ENCODE data around the gene ATXN3L. TPM values are rescaled to one million over a fixed set of nuclear protein-coding genes. Genes with fewer than 3 reads are reported as not detected.

ATXN3L gene
- total and polyA plus RNA-seq, 7 experiments from 2014 or later, result not detected

DNA sequence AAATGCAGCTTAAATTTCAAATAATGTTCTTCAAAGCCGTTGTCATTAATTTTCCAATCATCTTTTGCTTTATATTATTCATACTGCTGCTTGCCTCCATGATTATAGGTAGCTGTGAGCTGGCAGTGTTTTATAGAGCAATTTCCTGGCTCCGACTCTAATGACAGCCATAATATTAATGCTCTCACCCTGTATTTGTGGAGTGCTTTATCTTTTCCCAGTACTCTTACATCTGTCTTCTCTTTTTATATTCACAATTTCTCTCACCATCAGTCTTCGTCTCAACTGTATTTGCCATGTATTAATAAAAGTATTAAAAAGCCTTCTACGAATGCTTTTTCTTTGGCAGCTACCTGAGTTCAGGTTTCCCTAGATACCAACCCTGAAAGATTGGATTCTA, 21.0 kb downstream of the ATXN3L start:
- ChIA-PET POLR2A (no interaction called here), CTCF (no interaction called here)
- Histone ChIP-seq H3K9me3 (ENCODE audit: control insufficient read depth in 2 of 3, low read length in 3 of 3) (no peaks in the 10 kb centered on the region), H3K27ac (ENCODE audit: low read depth, low read length) (no peak overlapping the region), H3K4me3 (ENCODE audit: low read length) (no peak overlapping the region), H3K27me3 (ENCODE audit: control insufficient read depth in 2 of 2, insufficient read depth in 2 of 2, low read length in 2 of 2) (no peaks in the 10 kb centered on the region), H3K36me3 (ENCODE audit: control insufficient read depth in 2 of 3, insufficient read depth in 3 of 3, low read length in 3 of 3) (no peaks in the 10 kb centered on the region), H3K4me1 (ENCODE audit: control insufficient read depth in 2 of 2, insufficient read depth in 2 of 2, low read length in 2 of 2) (no peaks in the 10 kb centered on the region)
- H3K4me3 Mint-ChIP-seq, result no peak overlapping the region
- intact Hi-C loops (cut with micrococcal nuclease), result loop anchor here in 1 of 2 donors (10.0 kb wide), 1 partner anchor 154 kb away; no protein-coding TSS in a partner anchor
- no peak overlapping the region for H3K27ac Mint-ChIP-seq
- H3K9me3 Mint-ChIP-seq, result peaks cover 0 to 6% (median 2%) of the 10 kb centered on the region in 11 donors
- H3K36me3 Mint-ChIP-seq, result peaks cover 0 to 5% (median 0%) of the 10 kb centered on the region in 5 donors
- ATAC-seq (no peak), DNase-seq (no peak)
- H3K4me1 Mint-ChIP-seq, result peaks cover 0 to 26% (median 4%) of the 10 kb centered on the region in 7 donors
- H3K27me3 Mint-ChIP-seq, result no peaks in the 10 kb centered on the region

GRCh38 chrX:13295841-13296240, 24.0 kb downstream of the ATXN3L start:
- no peaks in the 10 kb centered on the region for H3K27me3 ChIP-seq (ENCODE audit: control insufficient read depth in 2 of 2, insufficient read depth in 2 of 2, low read length in 2 of 2)
- CTCF ChIA-PET, result no interaction called here
- no peak overlapping the region for H3K4me3 Mint-ChIP-seq
- H3K9me3 ChIP-seq (ENCODE audit: control insufficient read depth in 2 of 3, low read length in 3 of 3), result no peaks in the 10 kb centered on the region
- DNase-seq (no peak), ATAC-seq (no peak)
- no peaks in the 10 kb centered on the region for H3K36me3 Mint-ChIP-seq
- H3K4me1 Mint-ChIP-seq, result peaks cover 0 to 7% (median 4%) of the 10 kb centered on the region in 7 donors
- no peak overlapping the region for H3K27ac Mint-ChIP-seq
- H3K4me1 ChIP-seq (ENCODE audit: control insufficient read depth in 2 of 2, insufficient read depth in 2 of 2, low read length in 2 of 2), result no peaks in the 10 kb centered on the region
- no peaks in the 10 kb centered on the region for H3K27me3 Mint-ChIP-seq
- H3K4me3 ChIP-seq (ENCODE audit: low read length), result no peak overlapping the region
- H3K36me3 ChIP-seq (ENCODE audit: control insufficient read depth in 2 of 3, insufficient read depth in 3 of 3, low read length in 3 of 3), result no peaks in the 10 kb centered on the region
- H3K9me3 Mint-ChIP-seq, result peaks cover 0 to 3% (median 0%) of the 10 kb centered on the region in 11 donors
- POLR2A ChIA-PET, result no interaction called here
- intact Hi-C loops (cut with micrococcal nuclease), result loop anchor here in 1 of 2 donors (10.0 kb wide), 1 partner anchor 151 kb away; no protein-coding TSS in a partner anchor
- H3K27ac ChIP-seq (ENCODE audit: low read depth, low read length), result no peak overlapping the region

DNA sequence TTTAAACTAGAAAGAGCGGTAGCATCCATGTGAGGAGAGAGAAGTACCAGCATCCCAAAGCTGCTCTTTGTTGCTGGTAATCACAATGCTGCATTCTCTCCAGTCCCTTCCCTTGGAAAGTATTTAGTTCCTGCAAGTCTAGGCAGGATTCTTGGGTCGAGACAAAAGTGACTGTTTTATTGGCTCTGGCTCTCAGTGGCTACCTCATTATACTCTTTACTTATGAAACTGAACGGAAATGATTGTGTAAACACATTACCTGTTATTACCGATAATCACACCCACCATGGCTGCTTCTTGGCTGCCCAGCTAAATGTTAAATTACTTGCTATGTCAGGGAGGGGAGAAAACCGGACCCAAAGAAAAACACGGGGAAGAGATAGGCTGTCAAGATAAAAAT, 26.2 kb downstream of the ATXN3L start:
- H3K4me3 Mint-ChIP-seq, result no peak overlapping the region
- no peak overlapping the region for H3K27ac Mint-ChIP-seq
- Histone ChIP-seq H3K27me3 (ENCODE audit: control insufficient read depth in 2 of 2, insufficient read depth in 2 of 2, low read length in 2 of 2) (no peaks in the 10 kb centered on the region), H3K9me3 (ENCODE audit: control insufficient read depth in 2 of 3, low read length in 3 of 3) (no peaks in the 10 kb centered on the region), H3K4me3 (ENCODE audit: low read length) (no peak overlapping the region), H3K4me1 (ENCODE audit: control insufficient read depth in 2 of 2, insufficient read depth in 2 of 2, low read length in 2 of 2) (no peaks in the 10 kb centered on the region), H3K27ac (ENCODE audit: low read depth, low read length) (no peak overlapping the region), H3K36me3 (ENCODE audit: control insufficient read depth in 2 of 3, insufficient read depth in 3 of 3, low read length in 3 of 3) (no peaks in the 10 kb centered on the region)
- H3K4me1 Mint-ChIP-seq, result peaks cover 0 to 1% (median 0%) of the 10 kb centered on the region in 7 donors
- intact Hi-C loops (cut with micrococcal nuclease), result loop anchor here in 1 of 2 donors (10.0 kb wide), 1 partner anchor 149 kb away; no protein-coding TSS in a partner anchor
- H3K36me3 Mint-ChIP-seq, result no peaks in the 10 kb centered on the region
- ATAC-seq, result no peak
- CTCF ChIA-PET, result no interaction called here
- H3K27me3 Mint-ChIP-seq, result no peaks in the 10 kb centered on the region
- peaks cover 0 to 3% (median 0%) of the 10 kb centered on the region in 11 donors for H3K9me3 Mint-ChIP-seq
- POLR2A ChIA-PET, result no interaction called here
- no peak for DNase-seq

GRCh38 chrX:13290891-13291614, 28.8 kb downstream of the ATXN3L start:
- DNase-seq, result no peak
- peaks cover 0 to 2% (median 0%) of the 10 kb centered on the region in 11 donors for H3K9me3 Mint-ChIP-seq
- H3K4me3 Mint-ChIP-seq, result no peak overlapping the region
- no peaks in the 10 kb centered on the region for H3K27me3 Mint-ChIP-seq
- Histone ChIP-seq H3K4me1 (ENCODE audit: control insufficient read depth in 2 of 2, insufficient read depth in 2 of 2, low read length in 2 of 2) (no peaks in the 10 kb centered on the region), H3K27ac (ENCODE audit: low read depth, low read length) (no peak overlapping the region), H3K9me3 (ENCODE audit: control insufficient read depth in 2 of 3, low read length in 3 of 3) (no peaks in the 10 kb centered on the region), H3K36me3 (ENCODE audit: control insufficient read depth in 2 of 3, insufficient read depth in 3 of 3, low read length in 3 of 3) (no peaks in the 10 kb centered on the region), H3K27me3 (ENCODE audit: control insufficient read depth in 2 of 2, insufficient read depth in 2 of 2, low read length in 2 of 2) (no peaks in the 10 kb centered on the region), H3K4me3 (ENCODE audit: low read length) (no peak overlapping the region)
- H3K36me3 Mint-ChIP-seq, result peaks cover 0 to 1% (median 0%) of the 10 kb centered on the region in 5 donors
- intact Hi-C loops (cut with micrococcal nuclease), result loop anchor here in 1 of 2 donors (10.0 kb wide), 1 partner anchor 146 kb away; no protein-coding TSS in a partner anchor
- H3K27ac Mint-ChIP-seq, result no peak overlapping the region
- H3K4me1 Mint-ChIP-seq, result peaks cover 0 to 2% (median 0%) of the 10 kb centered on the region in 7 donors
- ChIA-PET CTCF (no interaction called here), POLR2A (no interaction called here)
- ATAC-seq, result no peak

DNA sequence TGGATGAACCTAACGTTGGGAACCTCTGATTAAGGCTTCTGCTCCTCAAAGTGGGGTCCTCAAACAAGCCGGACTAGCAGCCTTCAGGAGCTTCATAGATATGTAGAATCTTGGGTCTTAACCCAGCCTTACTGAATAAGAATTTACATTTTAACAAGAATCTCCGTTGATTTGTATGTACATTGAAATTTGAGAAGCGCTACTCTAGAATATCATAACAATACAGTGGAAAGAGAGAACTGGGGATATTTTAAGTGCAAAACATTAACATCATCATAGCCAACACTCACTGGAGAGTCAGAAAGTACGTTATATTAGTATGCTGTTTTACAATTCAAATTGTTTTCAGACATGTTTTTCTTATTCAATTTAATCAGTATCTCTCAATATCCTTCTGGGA, 31.2 kb downstream of the ATXN3L start:
- Histone ChIP-seq H3K27me3 (ENCODE audit: control insufficient read depth in 2 of 2, insufficient read depth in 2 of 2, low read length in 2 of 2) (no peaks in the 10 kb centered on the region), H3K27ac (ENCODE audit: low read depth, low read length) (no peak overlapping the region), H3K36me3 (ENCODE audit: control insufficient read depth in 2 of 3, insufficient read depth in 3 of 3, low read length in 3 of 3) (no peaks in the 10 kb centered on the region), H3K4me1 (ENCODE audit: control insufficient read depth in 2 of 2, insufficient read depth in 2 of 2, low read length in 2 of 2) (no peaks in the 10 kb centered on the region), H3K9me3 (ENCODE audit: control insufficient read depth in 2 of 3, low read length in 3 of 3) (peaks cover 0 to 10% (median 0%) of the 10 kb centered on the region in 3 experiments), H3K4me3 (ENCODE audit: low read length) (no peak overlapping the region)
- DNase-seq, result no peak
- Mint-ChIP-seq H3K4me3 (no peak overlapping the region), H3K27ac (no peak overlapping the region), H3K36me3 (peaks cover 0 to 9% (median 0%) of the 10 kb centered on the region in 5 donors), H3K9me3 (peaks cover 0 to 17% (median 6%) of the 10 kb centered on the region in 11 donors), H3K4me1 (peaks cover 0 to 7% (median 0%) of the 10 kb centered on the region in 7 donors), H3K27me3 (no peaks in the 10 kb centered on the region)
- intact Hi-C loops (cut with micrococcal nuclease), result no loop called here
- ChIA-PET CTCF (no interaction called here), POLR2A (no interaction called here)
- ATAC-seq, result no peak

- H3K9me3 ChIP-seq (ENCODE audit: control insufficient read depth in 2 of 3, low read length in 3 of 3), result peaks cover 0 to 10% (median 0%) of the 10 kb centered on the region in 3 experiments
- POLR2A ChIA-PET, result no interaction called here
- H3K36me3 Mint-ChIP-seq, result peaks cover 0 to 9% (median 0%) of the 10 kb centered on the region in 5 donors
- H3K27ac ChIP-seq (ENCODE audit: low read depth, low read length), result no peak overlapping the region
- H3K36me3 ChIP-seq (ENCODE audit: control insufficient read depth in 2 of 3, insufficient read depth in 3 of 3, low read length in 3 of 3), result no peaks in the 10 kb centered on the region
- DNase-seq, result no peak
- no peaks in the 10 kb centered on the region for H3K27me3 ChIP-seq (ENCODE audit: control insufficient read depth in 2 of 2, insufficient read depth in 2 of 2, low read length in 2 of 2)
- ATAC-seq, result no peak
- H3K27ac Mint-ChIP-seq, result no peak overlapping the region
- no peaks in the 10 kb centered on the region for H3K4me1 ChIP-seq (ENCODE audit: control insufficient read depth in 2 of 2, insufficient read depth in 2 of 2, low read length in 2 of 2)
- no peak overlapping the region for H3K4me3 ChIP-seq (ENCODE audit: low read length)
- H3K9me3 Mint-ChIP-seq, result peaks cover 0 to 17% (median 6%) of the 10 kb centered on the region in 11 donors
- H3K4me3 Mint-ChIP-seq, result no peak overlapping the region
- H3K27me3 Mint-ChIP-seq, result no peaks in the 10 kb centered on the region
- CTCF ChIA-PET, result no interaction called here
- intact Hi-C loops (cut with micrococcal nuclease), result no loop called here
- H3K4me1 Mint-ChIP-seq, result peaks cover 0 to 7% (median 0%) of the 10 kb centered on the region in 7 donors
These were observed 32.0 kb downstream of the ATXN3L start for GRCh38 chrX:13287816-13288215.

DNA sequence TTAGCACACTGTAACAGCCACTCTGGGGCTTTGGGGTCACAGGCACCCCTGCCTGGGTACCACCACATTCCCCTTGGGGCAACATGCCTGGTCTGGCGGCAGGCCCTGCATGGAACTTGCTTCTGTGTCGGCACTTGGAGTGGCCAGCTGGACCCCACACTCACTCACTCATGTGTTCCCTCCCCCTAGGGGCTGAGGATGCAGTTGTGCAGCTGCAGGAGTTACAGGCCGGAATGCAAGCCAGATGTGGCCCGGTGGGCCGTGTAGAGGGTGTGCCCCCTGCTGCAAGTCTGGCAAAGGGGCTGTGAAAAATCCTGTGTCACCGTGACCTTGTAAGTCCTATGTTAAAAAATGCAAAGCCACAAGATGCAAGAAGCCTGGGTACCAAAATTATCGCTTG, 34.2 kb downstream of the ATXN3L start:
- H3K4me1 Mint-ChIP-seq, result peaks cover 0 to 7% (median 0%) of the 10 kb centered on the region in 7 donors
- no peaks in the 10 kb centered on the region for H3K27me3 Mint-ChIP-seq
- Histone ChIP-seq H3K27me3 (ENCODE audit: control insufficient read depth in 2 of 2, insufficient read depth in 2 of 2, low read length in 2 of 2) (no peaks in the 10 kb centered on the region), H3K36me3 (ENCODE audit: control insufficient read depth in 2 of 3, insufficient read depth in 3 of 3, low read length in 3 of 3) (no peaks in the 10 kb centered on the region), H3K4me3 (ENCODE audit: low read length) (no peak overlapping the region), H3K4me1 (ENCODE audit: control insufficient read depth in 2 of 2, insufficient read depth in 2 of 2, low read length in 2 of 2) (no peaks in the 10 kb centered on the region), H3K27ac (ENCODE audit: low read depth, low read length) (no peak overlapping the region), H3K9me3 (ENCODE audit: control insufficient read depth in 2 of 3, low read length in 3 of 3) (peaks cover 0 to 10% (median 0%) of the 10 kb centered on the region in 3 experiments)
- no peak for DNase-seq
- CTCF ChIA-PET, result no interaction called here
- POLR2A ChIA-PET, result no interaction called here
- H3K27ac Mint-ChIP-seq, result no peak overlapping the region
- H3K36me3 Mint-ChIP-seq, result peaks cover 0 to 14% (median 0%) of the 10 kb centered on the region in 5 donors
- H3K4me3 Mint-ChIP-seq, result no peak overlapping the region
- no peak for ATAC-seq
- peaks cover 0 to 18% (median 8%) of the 10 kb centered on the region in 11 donors for H3K9me3 Mint-ChIP-seq
- intact Hi-C loops (cut with micrococcal nuclease), result no loop called here
